ENCODE measurements around the gene SIDT1. TPM values are rescaled to one million over a fixed set of nuclear protein-coding genes. Genes with fewer than 3 reads are reported as not detected.
"Not testable (repeated sequence)": the region's sequence is repeated elsewhere in the genome, so short reads cannot be mapped to it uniquely, and the experiment has no call there.

SIDT1 gene
- total and polyA plus RNA-seq, 9 donors, result 1.8 to 3.7 (median 2.1) TPM

DNA sequence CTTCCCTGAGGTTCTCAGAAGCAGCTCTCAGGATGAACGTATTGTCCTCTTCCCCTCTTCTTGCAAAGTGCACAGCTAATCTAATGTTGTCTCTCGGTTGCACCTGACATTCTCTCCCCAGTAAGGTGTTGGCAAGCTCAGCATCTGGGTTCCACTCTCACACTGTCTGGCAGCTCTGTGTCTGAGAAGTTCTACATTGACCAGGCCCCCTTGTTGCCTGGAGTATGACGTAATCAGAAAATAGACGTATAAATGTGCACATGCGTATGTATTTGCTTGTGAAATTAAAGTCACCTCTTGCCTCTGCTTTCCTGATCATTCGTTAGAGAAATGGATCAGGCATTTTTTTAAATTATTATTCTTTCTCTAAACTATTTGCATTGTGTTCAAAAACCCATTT is 96.4 kb downstream of the SIDT1 start:
- no peaks in the 10 kb centered on the region for H3K9me3 ChIP-seq (replicated peaks; ENCODE audit: control insufficient read depth, low read depth, low read length)
- WGBS (ENCODE audit: insufficient coverage), result 82% methylated on average over 1 of the region's 6 CpGs
- H3K27me3 ChIP-seq (ENCODE audit: control insufficient read depth, insufficient read depth, low read length), result no peaks in the 10 kb centered on the region
- no peak overlapping the region for H3K4me3 ChIP-seq (ENCODE audit: low read length)
- no peaks in the 10 kb centered on the region for H3K36me3 ChIP-seq (ENCODE audit: control insufficient read depth, insufficient read depth, low read length)
- DNase-seq, result no peak
- H3K27ac ChIP-seq (ENCODE audit: low read length), result peak overlapping the region; percentile 93
- H3K4me1 ChIP-seq (ENCODE audit: control insufficient read depth, insufficient read depth, low read length), result peaks cover 34% of the 10 kb centered on the region

DNA sequence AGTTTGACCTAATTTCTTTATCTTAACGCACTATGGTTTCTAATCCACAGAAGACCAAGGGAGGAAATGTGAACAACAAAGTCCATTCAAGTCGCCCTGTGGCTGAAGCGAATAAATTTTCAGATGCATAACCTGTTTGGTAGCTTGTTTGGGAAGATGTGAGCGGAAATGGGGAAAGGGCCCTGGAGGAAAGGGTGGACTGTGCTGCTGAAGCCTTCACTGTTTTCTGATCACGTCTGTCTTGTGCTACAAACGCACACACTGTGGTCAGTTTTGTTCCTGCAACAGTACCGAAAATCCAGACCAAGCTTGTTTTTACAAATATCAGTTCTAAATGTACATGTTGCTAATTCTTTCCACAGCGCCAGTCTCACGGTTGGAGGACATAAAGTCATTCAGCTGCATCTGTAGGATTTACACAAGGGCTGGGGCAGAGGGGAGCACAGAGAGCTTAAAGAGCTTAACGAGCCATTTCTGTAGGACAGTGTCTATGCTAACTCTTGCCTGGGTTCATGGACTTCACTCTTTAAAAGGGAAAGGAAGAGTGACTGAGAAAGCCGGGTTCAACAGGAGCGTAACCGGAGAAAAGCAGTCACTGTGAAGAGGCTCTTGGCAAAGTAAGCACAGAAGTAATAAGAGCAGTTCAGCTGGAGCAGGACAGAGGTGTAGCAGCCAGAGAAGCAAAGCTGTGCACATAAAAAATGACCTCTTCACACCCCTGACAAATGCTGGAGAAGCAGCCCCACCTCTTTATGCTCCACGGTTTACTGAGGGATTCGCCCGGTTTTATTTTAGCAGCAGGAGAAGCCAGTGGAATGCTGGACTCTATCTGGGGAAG is 97.4 kb downstream of the SIDT1 start:
- Histone ChIP-seq H3K36me3 (ENCODE audit: control insufficient read depth, insufficient read depth, low read length) (no peaks in the 10 kb centered on the region), H3K4me3 (ENCODE audit: low read length) (peak overlapping the region; percentile 4), H3K9me3 (replicated peaks; ENCODE audit: control insufficient read depth, low read depth, low read length) (no peaks in the 10 kb centered on the region), H3K27me3 (ENCODE audit: control insufficient read depth, insufficient read depth, low read length) (no peaks in the 10 kb centered on the region), H3K4me1 (ENCODE audit: control insufficient read depth, insufficient read depth, low read length) (peaks cover 34% of the 10 kb centered on the region), H3K27ac (ENCODE audit: low read length) (peak overlapping the region; percentile 93)
- WGBS (ENCODE audit: insufficient coverage), result 30% methylated on average over 9 of the region's 16 CpGs
- peak; percentile 97 for DNase-seq

DNA sequence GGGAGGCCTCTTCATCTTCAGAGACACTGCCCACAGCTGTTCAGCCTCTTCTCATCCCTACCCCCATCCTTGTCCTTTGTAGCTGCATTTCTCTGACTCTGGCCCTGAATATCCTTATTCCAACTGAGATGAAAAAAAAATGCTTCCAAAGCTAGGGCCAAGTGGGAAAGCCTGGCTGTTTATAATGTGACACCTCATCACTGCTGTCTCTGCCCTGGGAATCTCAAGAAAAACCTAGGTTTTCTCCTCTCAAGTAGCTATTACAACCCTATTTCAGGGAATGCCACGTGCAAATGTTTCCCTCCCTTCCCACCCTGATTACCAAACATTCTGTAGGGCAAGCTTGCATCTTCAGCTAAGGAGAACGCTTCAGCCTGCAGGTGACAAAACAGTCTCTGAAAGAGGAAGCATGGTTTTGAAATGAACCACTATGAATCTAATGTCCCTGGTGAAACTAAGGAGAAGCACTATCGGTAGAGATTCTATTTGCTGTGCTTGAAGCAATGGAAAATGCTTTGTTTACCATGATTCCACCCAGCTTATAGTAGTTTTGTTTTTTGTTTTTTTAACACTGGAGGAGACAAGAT is 98.7 kb downstream of the SIDT1 start:
- H3K27ac ChIP-seq (ENCODE audit: low read length), result peak overlapping the region; percentile 93
- no peaks in the 10 kb centered on the region for H3K27me3 ChIP-seq (ENCODE audit: control insufficient read depth, insufficient read depth, low read length)
- no peaks in the 10 kb centered on the region for H3K9me3 ChIP-seq (replicated peaks; ENCODE audit: control insufficient read depth, low read depth, low read length)
- no peak overlapping the region for H3K4me3 ChIP-seq (ENCODE audit: low read length)
- no peaks in the 10 kb centered on the region for H3K36me3 ChIP-seq (ENCODE audit: control insufficient read depth, insufficient read depth, low read length)
- peak; percentile 82 for DNase-seq
- H3K4me1 ChIP-seq (ENCODE audit: control insufficient read depth, insufficient read depth, low read length), result peaks cover 34% of the 10 kb centered on the region
- no CpG with 5 or more reads among the region's 3 CpGs for WGBS (ENCODE audit: insufficient coverage)

DNA sequence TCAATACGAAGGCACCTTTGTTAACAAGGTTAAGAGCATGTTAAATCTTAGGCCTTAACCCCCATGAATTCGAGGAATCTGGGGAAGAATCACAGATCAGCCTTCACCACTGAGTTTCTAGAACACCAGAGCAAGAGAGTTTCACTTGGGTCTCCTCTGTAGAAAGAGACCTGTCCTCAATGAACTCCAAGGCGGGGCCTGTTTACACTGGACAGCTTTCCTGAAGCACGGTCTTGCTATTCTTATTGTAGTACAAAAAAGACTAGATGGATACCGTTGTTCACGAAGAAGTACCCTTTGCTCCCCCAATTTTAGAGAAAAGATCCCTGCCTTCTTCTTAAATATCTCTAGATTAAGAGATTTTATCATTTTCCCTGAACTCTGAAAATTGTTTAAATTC is 99.2 kb downstream of the SIDT1 start:
- no peaks in the 10 kb centered on the region for H3K27me3 ChIP-seq (ENCODE audit: control insufficient read depth, insufficient read depth, low read length)
- no peak overlapping the region for H3K4me3 ChIP-seq (ENCODE audit: low read length)
- no peak for DNase-seq
- H3K9me3 ChIP-seq (replicated peaks; ENCODE audit: control insufficient read depth, low read depth, low read length), result no peaks in the 10 kb centered on the region
- peaks cover 34% of the 10 kb centered on the region for H3K4me1 ChIP-seq (ENCODE audit: control insufficient read depth, insufficient read depth, low read length)
- WGBS (ENCODE audit: insufficient coverage), result 57% methylated on average over 1 of the region's 6 CpGs
- H3K27ac ChIP-seq (ENCODE audit: low read length), result peak overlapping the region; percentile 93
- H3K36me3 ChIP-seq (ENCODE audit: control insufficient read depth, insufficient read depth, low read length), result no peaks in the 10 kb centered on the region

DNA sequence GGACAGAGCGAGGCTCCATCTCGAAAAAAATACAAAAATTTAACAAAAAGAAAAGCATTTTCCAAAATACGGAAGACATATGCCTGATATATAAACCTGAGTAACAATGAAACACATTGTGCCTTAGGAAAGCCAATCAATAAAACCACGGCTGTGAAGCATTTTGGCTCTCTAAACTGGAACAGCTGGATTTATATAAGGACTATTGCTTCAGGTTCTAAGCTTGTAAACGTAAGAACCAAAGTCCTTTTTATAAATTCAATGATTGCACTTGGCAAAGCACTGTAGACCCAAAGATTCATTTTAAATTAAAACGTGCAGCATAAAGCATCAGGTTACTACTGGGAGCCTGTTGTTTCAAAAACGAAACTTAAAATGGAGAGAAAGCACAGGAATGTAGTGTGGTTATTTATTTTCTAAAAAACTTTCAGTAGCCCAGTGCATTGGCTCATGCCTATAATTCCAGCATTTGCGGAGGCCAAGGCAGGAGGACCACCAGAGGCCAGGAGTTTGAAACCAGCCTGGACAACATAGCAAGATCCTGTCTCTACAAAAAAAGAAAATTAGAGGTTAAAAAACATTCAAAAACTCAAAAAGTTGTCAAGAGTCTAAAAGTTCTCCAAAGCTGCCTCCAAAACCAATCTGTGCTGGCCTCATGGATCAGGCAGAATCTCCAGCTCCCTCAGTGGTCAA is 102.6 kb downstream of the SIDT1 start:
- peak; percentile 67 for DNase-seq
- Histone ChIP-seq H3K4me3 (ENCODE audit: low read length) (no peak overlapping the region), H3K36me3 (ENCODE audit: control insufficient read depth, insufficient read depth, low read length) (no peaks in the 10 kb centered on the region), H3K4me1 (ENCODE audit: control insufficient read depth, insufficient read depth, low read length) (peaks cover 13% of the 10 kb centered on the region), H3K9me3 (replicated peaks; ENCODE audit: control insufficient read depth, low read depth, low read length) (no peaks in the 10 kb centered on the region), H3K27me3 (ENCODE audit: control insufficient read depth, insufficient read depth, low read length) (no peaks in the 10 kb centered on the region), H3K27ac (ENCODE audit: low read length) (no peak overlapping the region)
- 50% methylated on average over 2 of the region's 8 CpGs for WGBS (ENCODE audit: insufficient coverage)

DNA sequence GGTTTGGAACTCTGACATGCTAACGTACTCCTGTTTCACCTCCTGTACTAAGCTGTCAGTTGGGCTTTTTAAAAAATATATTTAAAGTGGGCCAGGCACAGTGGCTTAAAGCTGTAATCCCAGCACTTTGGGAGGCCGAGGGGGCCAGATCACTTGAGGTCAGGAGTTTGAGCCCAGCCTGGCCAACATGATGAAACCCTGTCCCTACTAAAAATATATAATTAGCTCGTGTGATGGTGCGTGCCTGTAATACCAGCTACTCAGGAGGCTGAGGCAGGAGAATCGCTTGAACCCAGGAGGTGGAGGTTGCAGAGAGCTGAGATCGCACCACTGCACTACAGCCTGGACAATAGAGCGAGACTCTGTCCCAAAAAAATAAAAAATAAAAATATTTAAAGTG is 103.7 kb downstream of the SIDT1 start:
- not testable (repeated sequence) for H3K36me3 ChIP-seq (ENCODE audit: control insufficient read depth, insufficient read depth, low read length)
- WGBS (ENCODE audit: insufficient coverage), result 59% methylated on average over 2 of the region's 7 CpGs

DNA sequence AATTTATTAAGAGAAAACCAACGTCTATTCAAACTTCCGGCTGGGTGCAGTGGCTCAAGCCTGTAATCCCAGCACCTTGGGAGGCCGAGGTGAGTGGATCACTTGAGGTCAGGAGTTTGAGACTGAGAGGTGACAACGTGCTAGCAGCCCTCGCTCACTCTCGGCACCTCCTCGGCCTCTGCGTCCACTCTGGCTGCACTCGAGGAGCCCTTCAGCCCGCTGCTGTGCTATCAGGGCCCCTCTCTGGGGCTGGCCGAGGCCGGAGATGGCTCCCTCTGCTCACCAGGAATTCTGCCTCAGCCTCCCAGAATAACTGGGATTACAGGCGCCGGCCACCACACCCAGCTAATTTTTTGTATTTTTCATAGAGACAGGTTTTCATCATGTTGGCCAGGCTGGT is 105.4 kb downstream of the SIDT1 start:
- 91% methylated on average over 14 of the region's 14 CpGs for WGBS (ENCODE audit: insufficient coverage)

More for the DNA sequence above, 103.7 kb downstream of the SIDT1 start:
- not testable (repeated sequence) for H3K4me3 ChIP-seq (ENCODE audit: low read length); H3K4me1 ChIP-seq (ENCODE audit: control insufficient read depth, insufficient read depth, low read length); H3K27ac ChIP-seq (ENCODE audit: low read length); H3K9me3 ChIP-seq (replicated peaks; ENCODE audit: control insufficient read depth, low read depth, low read length); DNase-seq; H3K27me3 ChIP-seq (ENCODE audit: control insufficient read depth, insufficient read depth, low read length)

DNA sequence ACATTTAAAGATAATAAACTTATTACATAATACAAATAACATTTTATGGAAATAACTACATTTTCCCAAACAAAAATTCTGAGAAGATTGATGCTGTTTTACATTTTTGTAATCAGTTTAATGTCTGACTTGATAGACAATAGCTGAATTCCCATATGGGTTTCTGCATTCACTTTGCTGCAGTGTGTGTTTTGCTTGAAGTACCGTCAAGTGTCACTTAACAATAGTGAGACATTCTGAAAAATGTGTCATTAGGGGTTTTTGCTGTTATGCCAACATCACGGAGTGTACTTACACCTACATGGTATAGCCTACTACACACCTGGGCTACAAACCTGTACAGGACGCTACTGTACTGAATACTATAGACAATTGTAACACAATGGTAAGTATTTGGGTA is 106.6 kb downstream of the SIDT1 start:
- no peak overlapping the region for H3K27ac ChIP-seq (ENCODE audit: low read length)
- no CpG with 5 or more reads among the region's 3 CpGs for WGBS (ENCODE audit: insufficient coverage)

More for the DNA sequence above, 105.4 kb downstream of the SIDT1 start:
- no peaks in the 10 kb centered on the region for H3K27me3 ChIP-seq (ENCODE audit: control insufficient read depth, insufficient read depth, low read length)
- H3K4me3 ChIP-seq (ENCODE audit: low read length), result no peak overlapping the region
- H3K27ac ChIP-seq (ENCODE audit: low read length), result no peak overlapping the region
- H3K36me3 ChIP-seq (ENCODE audit: control insufficient read depth, insufficient read depth, low read length), result no peaks in the 10 kb centered on the region
- H3K4me1 ChIP-seq (ENCODE audit: control insufficient read depth, insufficient read depth, low read length), result no peaks in the 10 kb centered on the region
- no peak for DNase-seq
- H3K9me3 ChIP-seq (replicated peaks; ENCODE audit: control insufficient read depth, low read depth, low read length), result no peaks in the 10 kb centered on the region

DNA sequence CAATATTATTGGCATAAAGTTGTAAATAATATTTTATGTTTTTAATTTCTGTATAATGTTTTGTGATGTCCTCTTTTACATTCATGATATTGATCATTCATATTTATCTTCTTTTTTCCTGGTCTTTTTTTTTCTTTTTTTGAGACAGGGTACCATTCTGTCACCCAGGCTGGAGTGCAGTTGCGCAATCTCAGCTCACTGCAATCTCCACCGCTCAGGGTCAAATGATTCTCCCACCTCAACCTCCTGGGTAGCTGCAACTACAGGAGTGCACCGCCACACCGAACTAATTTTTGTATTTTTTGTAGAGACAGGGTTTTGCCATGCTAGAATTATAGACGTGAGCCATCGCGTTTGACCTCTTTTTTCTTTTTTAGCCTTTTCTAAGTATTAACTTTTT is 111.2 kb downstream of the SIDT1 start:
- no peaks in the 10 kb centered on the region for H3K4me1 ChIP-seq (ENCODE audit: control insufficient read depth, insufficient read depth, low read length)
- peaks cover 13% of the 10 kb centered on the region for H3K9me3 ChIP-seq (replicated peaks; ENCODE audit: control insufficient read depth, low read depth, low read length)
- no peak overlapping the region for H3K4me3 ChIP-seq (ENCODE audit: low read length)
- H3K36me3 ChIP-seq (ENCODE audit: control insufficient read depth, insufficient read depth, low read length), result no peaks in the 10 kb centered on the region
- DNase-seq, result no peak
- no peaks in the 10 kb centered on the region for H3K27me3 ChIP-seq (ENCODE audit: control insufficient read depth, insufficient read depth, low read length)
- WGBS (ENCODE audit: insufficient coverage), result 100% methylated on average over 1 of the region's 7 CpGs
- no peak overlapping the region for H3K27ac ChIP-seq (ENCODE audit: low read length)

More for the DNA sequence above, 106.6 kb downstream of the SIDT1 start:
- no peak for DNase-seq
- Histone ChIP-seq H3K4me1 (ENCODE audit: control insufficient read depth, insufficient read depth, low read length) (no peaks in the 10 kb centered on the region), H3K4me3 (ENCODE audit: low read length) (no peak overlapping the region), H3K36me3 (ENCODE audit: control insufficient read depth, insufficient read depth, low read length) (no peaks in the 10 kb centered on the region), H3K27me3 (ENCODE audit: control insufficient read depth, insufficient read depth, low read length) (no peaks in the 10 kb centered on the region), H3K9me3 (replicated peaks; ENCODE audit: control insufficient read depth, low read depth, low read length) (peaks cover under 1% of the 10 kb centered on the region)

DNA sequence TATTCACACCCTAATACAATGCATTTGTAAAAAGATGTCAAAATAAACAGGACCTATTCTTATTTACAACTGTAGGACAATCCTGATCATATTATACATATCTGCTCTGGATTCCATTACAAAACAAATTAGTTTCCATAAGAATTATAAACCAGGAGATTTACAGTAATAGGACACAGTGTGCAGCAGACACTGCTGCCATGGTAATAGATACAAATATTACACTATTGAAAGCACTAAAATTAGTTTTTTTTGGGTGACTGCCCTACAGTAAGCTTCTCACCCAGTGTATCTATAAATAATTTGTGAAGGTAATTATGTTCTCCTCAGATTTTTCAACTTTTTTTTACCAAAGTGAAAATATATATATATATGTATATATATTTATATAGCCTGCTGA is 116.2 kb downstream of the SIDT1 start:
- H3K36me3 ChIP-seq (ENCODE audit: control insufficient read depth, insufficient read depth, low read length), result no peaks in the 10 kb centered on the region
- no peak overlapping the region for H3K4me3 ChIP-seq (ENCODE audit: low read length)
- H3K27me3 ChIP-seq (ENCODE audit: control insufficient read depth, insufficient read depth, low read length), result no peaks in the 10 kb centered on the region
- H3K27ac ChIP-seq (ENCODE audit: low read length), result no peak overlapping the region
- no peaks in the 10 kb centered on the region for H3K4me1 ChIP-seq (ENCODE audit: control insufficient read depth, insufficient read depth, low read length)
- peaks cover 13% of the 10 kb centered on the region for H3K9me3 ChIP-seq (replicated peaks; ENCODE audit: control insufficient read depth, low read depth, low read length)
- peak; percentile 60 for DNase-seq

Data from muscle of leg (tissue), 11 donors.